Measurements from ENCODE around the gene DPP4. TPM values are rescaled to one million over a fixed set of nuclear protein-coding genes. Genes with fewer than 3 reads are reported as not detected.

The DPP4 gene
- total RNA-seq, 1 experiment from 2014 or later, result 0.80 TPM

DNA sequence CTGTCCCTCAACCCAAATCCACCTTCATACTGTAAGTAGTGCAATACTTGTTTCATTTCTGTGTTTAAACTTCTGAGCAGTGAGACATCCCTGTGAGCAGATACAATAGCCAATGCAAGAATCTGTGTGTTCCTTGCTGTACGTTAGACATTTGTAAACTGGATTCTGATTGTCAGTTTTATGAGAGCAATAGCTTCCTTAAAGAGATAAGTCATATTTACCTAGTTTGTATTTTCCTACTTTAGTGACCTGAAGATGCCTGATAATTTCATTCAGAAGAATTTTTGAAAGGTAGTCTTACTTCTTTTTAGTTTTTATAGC lies 90.7 kb downstream of the DPP4 start:
- BruUV-seq (replicated peaks), result no TSS peak
- no peaks in the 10 kb centered on the region for H3K9me3 ChIP-seq (ENCODE audit: low read depth, low read length, poor library complexity, severe bottlenecking)
- no peak overlapping the region for H3K27ac ChIP-seq (ENCODE audit: low read depth, low read length, poor library complexity, severe bottlenecking)
- H3K27me3 ChIP-seq (replicated peaks; ENCODE audit: insufficient read depth, low read depth, low read length, poor library complexity), result no peaks in the 10 kb centered on the region
- CTCF ChIA-PET, result no interaction called here
- H3K4me3 ChIP-seq (ENCODE audit: low read depth, low read length, poor library complexity, severe bottlenecking), result no peak overlapping the region
- no peaks in the 10 kb centered on the region for H3K36me3 ChIP-seq (ENCODE audit: insufficient read depth, low read length, poor library complexity, severe bottlenecking)
- POLR2A ChIA-PET (ENCODE audit: low non-redundant PET), result no interaction called here
- DNase-seq (ENCODE audit: low spot score), result no peak
- TF ChIP-seq CTCF (conservative IDR thresholded peaks at IDR 0.05; ENCODE audit: low read depth, low read length) (no peak), EZH2 (IDR thresholded peaks at IDR 0.05; ENCODE audit: borderline replicate concordance, low read depth, low read length, poor library complexity, severe bottlenecking) (no peak)
- no peaks in the 10 kb centered on the region for H3K4me1 ChIP-seq (ENCODE audit: insufficient read depth, low read length, poor library complexity, severe bottlenecking)
- intact Hi-C loops (cut with micrococcal nuclease; ENCODE audit: unreplicated experiment), result no loop called here

DNA sequence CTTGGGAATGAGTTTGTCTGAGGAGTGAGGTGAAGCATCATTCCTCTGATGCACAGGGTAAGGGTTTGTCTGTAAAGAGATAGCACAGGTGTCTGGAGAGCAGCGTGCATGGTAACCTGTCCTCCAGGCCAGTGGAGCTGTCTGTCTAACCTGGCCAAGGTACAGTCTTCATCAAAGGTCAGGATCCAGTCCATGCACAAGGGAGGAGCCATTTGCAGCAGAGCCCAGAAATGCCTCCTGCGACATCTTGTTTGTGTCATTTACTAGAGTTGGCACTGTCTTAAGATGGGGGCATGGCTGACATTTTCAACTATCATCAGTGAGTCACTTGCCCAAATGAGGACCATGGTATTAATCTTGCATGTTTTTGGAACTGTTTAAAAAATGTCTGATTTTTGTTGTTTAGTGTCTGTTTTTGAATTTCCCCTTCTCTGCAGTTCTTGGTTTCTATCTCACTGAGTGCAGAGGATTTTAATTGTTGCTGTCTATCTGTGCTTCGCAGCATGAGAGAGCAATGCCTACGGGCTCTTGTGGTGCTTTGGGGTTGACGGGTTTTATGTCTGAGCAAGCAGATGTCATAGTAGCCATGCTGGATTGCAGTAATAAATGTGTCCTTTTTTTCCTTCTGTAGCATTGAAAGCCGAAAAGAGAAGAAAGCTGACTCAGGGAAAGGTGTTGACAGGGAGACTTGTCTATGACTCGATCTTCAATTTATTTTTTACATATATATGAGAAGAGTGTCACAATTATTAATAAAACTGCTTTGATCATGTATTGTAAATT lies 91.3 kb downstream of the DPP4 start:
- Histone ChIP-seq H3K27ac (ENCODE audit: low read depth, low read length, poor library complexity, severe bottlenecking) (no peak overlapping the region), H3K27me3 (replicated peaks; ENCODE audit: insufficient read depth, low read depth, low read length, poor library complexity) (no peaks in the 10 kb centered on the region), H3K4me1 (ENCODE audit: insufficient read depth, low read length, poor library complexity, severe bottlenecking) (no peaks in the 10 kb centered on the region), H3K4me3 (ENCODE audit: low read depth, low read length, poor library complexity, severe bottlenecking) (no peak overlapping the region), H3K36me3 (ENCODE audit: insufficient read depth, low read length, poor library complexity, severe bottlenecking) (no peaks in the 10 kb centered on the region), H3K9me3 (ENCODE audit: low read depth, low read length, poor library complexity, severe bottlenecking) (no peaks in the 10 kb centered on the region)
- POLR2A ChIA-PET (ENCODE audit: low non-redundant PET), result no interaction called here
- intact Hi-C loops (cut with micrococcal nuclease; ENCODE audit: unreplicated experiment), result no loop called here
- BruUV-seq (replicated peaks), result no TSS peak
- CTCF ChIA-PET, result no interaction called here
- TF ChIP-seq EZH2 (IDR thresholded peaks at IDR 0.05; ENCODE audit: borderline replicate concordance, low read depth, low read length, poor library complexity, severe bottlenecking) (no peak), CTCF (conservative IDR thresholded peaks at IDR 0.05; ENCODE audit: low read depth, low read length) (no peak)
- no peak for DNase-seq (ENCODE audit: low spot score)

GRCh38 chr2:161981679-161982250 lies 92.2 kb downstream of the DPP4 start:
- BruUV-seq (replicated peaks), result no TSS peak
- Histone ChIP-seq H3K9me3 (ENCODE audit: low read depth, low read length, poor library complexity, severe bottlenecking) (no peaks in the 10 kb centered on the region), H3K4me3 (ENCODE audit: low read depth, low read length, poor library complexity, severe bottlenecking) (no peak overlapping the region), H3K27ac (ENCODE audit: low read depth, low read length, poor library complexity, severe bottlenecking) (no peak overlapping the region), H3K27me3 (replicated peaks; ENCODE audit: insufficient read depth, low read depth, low read length, poor library complexity) (no peaks in the 10 kb centered on the region), H3K4me1 (ENCODE audit: insufficient read depth, low read length, poor library complexity, severe bottlenecking) (no peaks in the 10 kb centered on the region), H3K36me3 (ENCODE audit: insufficient read depth, low read length, poor library complexity, severe bottlenecking) (no peaks in the 10 kb centered on the region)
- no peak for DNase-seq (ENCODE audit: low spot score)
- no peak for TF ChIP-seq EZH2 (IDR thresholded peaks at IDR 0.05; ENCODE audit: borderline replicate concordance, low read depth, low read length, poor library complexity, severe bottlenecking)
- TF ChIP-seq CTCF (conservative IDR thresholded peaks at IDR 0.05; ENCODE audit: low read depth, low read length), result no peak
- ChIA-PET POLR2A (ENCODE audit: low non-redundant PET) (no interaction called here), CTCF (no interaction called here)
- intact Hi-C loops (cut with micrococcal nuclease; ENCODE audit: unreplicated experiment), result no loop called here

Measured in A673 (cell line).